K562 (cell line): Measurements from ENCODE around the gene SLC16A10. TPM values are rescaled to one million over a fixed set of nuclear protein-coding genes. Genes with fewer than 3 reads are reported as not detected.

ENCODE experiments used
- ATAC-seq: fragments of 200-7000 bp; cut with Tn5 transposase; 3 replicates; pipeline ENCODE4 v1.9.1; 2020; ENCODE audit warnings: moderate library complexity
- BruUV-seq: library from RNA; stranded (reverse); fragments of 400-500 nt; replicated peaks from 2 replicates; lab custom pipeline; 2021; lab: Mats Ljungman, UMichigan
- CTCF ChIA-PET: fragments of 300-600 bp; formaldehyde crosslinking; extraction: SDS; loops from one replicate; lab custom pipeline; 2021; ENCODE audit warnings: low intra/inter-chr PET ratio; lab: Yijun Ruan, JAX
- POLR2A ChIA-PET: fragments of 300-600, 350-650 bp; sonication (Branson Sonifier 250); formaldehyde crosslinking; extraction: SDS; loops from one replicate; lab custom pipeline; 2021; ENCODE audit warnings: antibody characterized with exemption, inconsistent platforms; lab: Yijun Ruan, JAX
- DNase-seq, 4 experiments: peaks; one replicate each; pipeline versions ENCODE4 v3.0.0 to v3.0.0-alpha.2; 2011 to 2018; ENCODE audit warnings: low spot score in 3 of 4, mixed read lengths in 3 of 4; ENCODE audit errors: extremely low read depth in 1 of 4
- FAIRE-seq: peaks from 2 replicates; lab custom pipeline; 2011; peaks lifted over from hg19 to GRCh38; lab: Jason Lieb, UNC
- H2AFZ ChIP-seq: 2 replicates; pipeline ENCODE4 v1.6.0; 2011; ENCODE audit warnings: low read depth, low read length, control low read depth, inconsistent platforms
- H3K27ac ChIP-seq: fragments of 200-600 bp; 3 replicates; pipeline ENCODE4 v1.8.0; 2011; ENCODE audit warnings: low read depth, mild to moderate bottlenecking, control low read depth, inconsistent platforms, low read length, moderate library complexity, mixed read lengths; ENCODE audit errors: extremely low read depth
- H3K27me3 ChIP-seq, 2 experiments: fragments of 300-600 bp in 1 of 2; 2 replicates in 1 of 2; 3 replicates in 1 of 2; pipeline versions ENCODE4 v1.6.0 to v1.8.0; 2011; ENCODE audit warnings: inconsistent platforms in 2 of 2, low read length in 2 of 2, mild to moderate bottlenecking in 1 of 2, mixed read lengths in 1 of 2, moderate library complexity in 1 of 2; ENCODE audit not compliant: control insufficient read depth in 2 of 2, insufficient read depth in 2 of 2
- H3K36me3 ChIP-seq: fragments of 300-600 bp; 3 replicates; pipeline ENCODE4 v1.8.0; 2011; ENCODE audit warnings: mild to moderate bottlenecking, low read length, inconsistent platforms; ENCODE audit not compliant: control insufficient read depth, insufficient read depth
- H3K4me1 ChIP-seq, 2 experiments: fragments of 200-600 bp in 1 of 2; replicated peaks in 1 of 2; 2 replicates in 1 of 2; 3 replicates in 1 of 2; pipeline versions ENCODE4 v1.5.1 to v1.8.0; 2011; ENCODE audit warnings: inconsistent platforms in 2 of 2, low read length in 2 of 2, mild to moderate bottlenecking in 1 of 2, mixed read lengths in 1 of 2, moderate library complexity in 1 of 2; ENCODE audit not compliant: control insufficient read depth in 2 of 2, insufficient read depth in 2 of 2
- H3K4me2 ChIP-seq: 2 replicates; pipeline ENCODE4 v1.6.1; 2011; ENCODE audit warnings: low read length, control low read depth, inconsistent platforms, mixed read lengths; ENCODE audit not compliant: insufficient read depth
- H3K4me3 ChIP-seq: fragments of 200-600 bp; sonication (generic), shearing (Covaris generic); 2 replicates; pipeline ENCODE4 v1.5.1; 2016; ENCODE audit warnings: control low read depth, inconsistent platforms
- H3K79me2 ChIP-seq: fragments of 200-600 bp; 3 replicates; pipeline ENCODE4 v1.8.0; 2011; ENCODE audit warnings: low read length, inconsistent platforms; ENCODE audit not compliant: control insufficient read depth, insufficient read depth
- H3K9ac ChIP-seq, 2 experiments: 2 replicates each; pipeline versions ENCODE4 v1.6.0 to v1.6.1; 2011; ENCODE audit warnings: low read depth in 2 of 2, low read length in 2 of 2, control low read depth in 1 of 2, inconsistent platforms in 1 of 2, mild to moderate bottlenecking in 1 of 2, mixed read lengths in 1 of 2; ENCODE audit not compliant: insufficient read depth in 1 of 2
- H3K9me1 ChIP-seq: one replicate; pipeline ENCODE4 v1.6.0; 2011; ENCODE audit warnings: inconsistent platforms, mild to moderate bottlenecking, low read length, moderate library complexity; ENCODE audit not compliant: control insufficient read depth, insufficient read depth
- H3K9me3 ChIP-seq: replicated peaks from 2 replicates; pipeline ENCODE4 v1.5.1; 2011; ENCODE audit warnings: low read depth, low read length, inconsistent platforms; ENCODE audit not compliant: control insufficient read depth, insufficient read depth
- H4K20me1 ChIP-seq: replicated peaks from 2 replicates; pipeline ENCODE4 v1.6.1; 2011; ENCODE audit warnings: low read length, inconsistent platforms, mixed read lengths; ENCODE audit not compliant: control insufficient read depth, insufficient read depth
- ARID1B ChIP-seq: fragments of 450-650 bp; IDR thresholded peaks from 2 replicates; pipeline ENCODE4 v1.6.1; 2016; ENCODE audit warnings: antibody characterized with exemption, mild to moderate bottlenecking, inconsistent platforms
- ATF7 ChIP-seq: fragments of 450-650 bp; IDR thresholded peaks from 2 replicates; pipeline ENCODE4 v1.7.1; 2014; ENCODE audit warnings: mild to moderate bottlenecking, moderate library complexity
- C11orf30 ChIP-seq: fragments of 450-650 bp; IDR thresholded peaks from 2 replicates; pipeline ENCODE4 v1.6.1; 2016; ENCODE audit warnings: low read depth, mild to moderate bottlenecking
- DPF2 ChIP-seq: fragments of 450-650 bp; IDR thresholded peaks from 2 replicates; pipeline ENCODE4 v1.6.1; 2016
- GATAD2A ChIP-seq: fragments of 450-650 bp; IDR thresholded peaks from 2 replicates; pipeline ENCODE4 v1.6.1; 2017
- HDAC2 ChIP-seq: fragments of 450-650 bp; IDR thresholded peaks from 2 replicates; pipeline ENCODE4 v1.6.1; 2016; ENCODE audit warnings: mild to moderate bottlenecking
- HDGF ChIP-seq: fragments of 450-650 bp; IDR thresholded peaks from 2 replicates; pipeline ENCODE4 v1.6.1; 2016
- MCM7 ChIP-seq, 2 experiments: fragments of 450-650 bp; IDR thresholded peaks; 2 replicates each; pipeline ENCODE4 v1.6.1; 2016 to 2018
- NCOA4 ChIP-seq: fragments of 450-650 bp; IDR thresholded peaks from 2 replicates; pipeline ENCODE4 v1.6.1; 2018; ENCODE audit warnings: mild to moderate bottlenecking; ENCODE audit not compliant: partially characterized antibody
- NFXL1 ChIP-seq: fragments of 450-650 bp; formaldehyde crosslinking; IDR thresholded peaks from 2 replicates; pipeline ENCODE4 v1.4.0; 2021; ENCODE audit warnings: mild to moderate bottlenecking
- NR2C1 ChIP-seq, 2 experiments: fragments of 450-650 bp; IDR thresholded peaks; 2 replicates each; pipeline ENCODE4 v1.6.1; 2017; ENCODE audit warnings: mild to moderate bottlenecking in 2 of 2, antibody characterized with exemption in 1 of 2, inconsistent platforms in 1 of 2, missing compliant biosample characterization in 1 of 2, missing genetic modification characterization in 1 of 2
- NRF1 ChIP-seq, 2 experiments: fragments of 450-650 bp; IDR thresholded peaks in 1 of 2; conservative IDR thresholded peaks in 1 of 2; 2 replicates each; pipeline ENCODE4 v1.6.1; 2014; ENCODE audit warnings: mild to moderate bottlenecking in 2 of 2
- POLR2AphosphoS5 ChIP-seq: IDR thresholded peaks from 2 replicates; pipeline ENCODE4 v1.6.1; 2011; ENCODE audit warnings: mild to moderate bottlenecking, low read depth, low read length, moderate library complexity; ENCODE audit not compliant: control insufficient read depth, insufficient read depth
- SAFB ChIP-seq: fragments of 200-400 bp; formaldehyde crosslinking; IDR thresholded peaks from 2 replicates; pipeline ENCODE4 v1.6.1; 2017; ENCODE audit warnings: low read depth, low read length, borderline replicate concordance
- SIN3A ChIP-seq, 2 experiments: fragments of 150-350 bp in 1 of 2; IDR thresholded peaks; 2 replicates each; pipeline ENCODE4 v1.6.1; 2011 to 2016; ENCODE audit warnings: borderline replicate concordance in 2 of 2, low read depth in 2 of 2, low read length in 2 of 2, mild to moderate bottlenecking in 2 of 2, moderate library complexity in 2 of 2; ENCODE audit not compliant: control insufficient read depth in 1 of 2
- SMARCC2 ChIP-seq: fragments of 450-650 bp; IDR thresholded peaks from 2 replicates; pipeline ENCODE4 v1.6.1; 2017; ENCODE audit warnings: antibody characterized with exemption, moderate library complexity, mild to moderate bottlenecking, low read depth
- SOX6 ChIP-seq: fragments of 450-650 bp; IDR thresholded peaks from 2 replicates; pipeline ENCODE4 v1.6.1; 2014; ENCODE audit warnings: mild to moderate bottlenecking
- SP2 ChIP-seq: IDR thresholded peaks from 2 replicates; pipeline ENCODE4 v1.6.1; 2011; ENCODE audit warnings: mild to moderate bottlenecking, low read depth, low read length, moderate library complexity; ENCODE audit not compliant: poor library complexity, severe bottlenecking; ENCODE audit errors: extremely low read depth
- ZNF12 ChIP-seq: sonication (generic); formaldehyde crosslinking; IDR thresholded peaks from 2 replicates; pipeline ENCODE4 v1.4.0; 2020; ENCODE audit warnings: mild to moderate bottlenecking, missing genetic modification reagents
- ZNF449 ChIP-seq: fragments of 250-450 bp; sonication (Bioruptor Pico); IDR thresholded peaks from 2 replicates; pipeline ENCODE4 v1.8.0; 2022; ENCODE audit warnings: moderate library complexity, mild to moderate bottlenecking, inconsistent platforms
- WGBS: fragments of 100-300 bp; shearing (Covaris generic); methylation state at CpG from one replicate; pipeline ENCODE4 v1.1.6; 2016; ENCODE audit warnings: low coverage, mixed read lengths; ENCODE audit not compliant: insufficient coverage; ENCODE audit errors: missing lambda C conversion rate; 5-methylcytosine and 5-hydroxymethylcytosine counted together
- in situ Hi-C: fragments of 300-500 bp; cut with MboI; formaldehyde crosslinking; loops from 4 replicates; pipeline ENCODE4 v1.15.0; 2018; ENCODE audit warnings: inconsistent platforms, mixed read lengths
- intact Hi-C: fragments of 100-400 bp; cut with micrococcal nuclease; formaldehyde crosslinking; loops from 2 replicates; pipeline ENCODE4 v1.14.2; 2022
- polyA plus RNA-seq, 8 experiments: library from polyadenylated mRNA; depleted of rRNA in 4 of 8; stranded (reverse) in 5 of 8; unstranded in 3 of 8; fragments of >200 nt; fragmentation: Nextera tagmentation in 2 of 8; fragmentation: Illumina TruSeq in 1 of 8; extraction: Ambion mirVana in 2 of 8; extraction: Trizol in 1 of 8; gene quantifications; 2 replicates each; pipeline versions ENCODE4 v1.2.1 to v1.2.3, GENCODE V29; 2011 to 2014; ENCODE audit warnings: inconsistent platforms in 1 of 8, missing spikeins in 1 of 8
- total RNA-seq, 7 experiments: library from RNA; depleted of rRNA in 6 of 7; stranded (reverse); fragments of >200 nt in 6 of 7; fragmentation: Illumina TruSeq in 2 of 7; extraction: Trizol in 2 of 7; gene quantifications; 2 replicates each; pipeline versions ENCODE4 v1.2.1 to v1.2.3, GENCODE V29; 2011 to 2021; ENCODE audit warnings: low replicate concordance in 1 of 7
- TF ChIP-seq, protein P1 (sequence below): IDR thresholded peaks from 2 replicates; pipeline ENCODE4 v1.6.1; 2012; ENCODE audit warnings: low read depth, low read length, improper control_type of control experiment, borderline replicate concordance

The SLC16A10 gene
- total and polyA plus RNA-seq, 9 of the 15 experiments (the other 6 are each of a cell fraction or from before 2014, with no cell fraction given): 0.02 to 0.54 (median 0.24) TPM; not detected in 4

DNA sequence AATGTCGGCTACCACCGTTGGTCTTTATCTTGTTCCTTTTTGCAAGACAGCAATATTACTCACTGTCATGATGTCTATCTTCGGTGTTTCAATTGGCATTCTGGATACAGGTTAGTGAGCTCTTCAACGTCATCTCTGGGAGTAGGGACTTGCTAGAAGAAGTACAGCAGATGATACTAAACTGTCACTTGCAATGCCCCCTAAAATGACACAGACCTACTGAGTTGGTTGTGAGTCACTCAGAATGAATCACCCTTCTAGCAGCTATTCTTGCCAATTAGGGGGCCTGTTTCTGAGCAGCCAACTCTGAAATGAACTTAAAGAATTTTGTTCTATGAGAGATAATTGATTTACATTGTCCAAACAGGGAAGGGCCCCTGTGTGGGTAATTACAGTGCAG lies 176.5 kb downstream of the SLC16A10 start:
- Histone ChIP-seq H3K27ac (peak overlapping the region; percentile 61; the same call in 2 of the 3 replicates), H4K20me1 (no peaks in the 10 kb centered on the region), H3K9me1 (no peaks in the 10 kb centered on the region), H3K4me3 (no peak overlapping the region), H3K27me3 (no peaks in the 10 kb centered on the region), H3K36me3 (peaks cover 43% of the 10 kb centered on the region), H3K9ac (no peak overlapping the region), H3K9me3 (no peaks in the 10 kb centered on the region), H3K79me2 (peaks cover 61% of the 10 kb centered on the region), H3K4me2 (peak overlapping the region; percentile 14; the same call in 1 of the 2 replicates), H3K4me1 (peaks cover 18 to 32% of the 10 kb centered on the region in 2 experiments; a peak in 4 of 5 replicates), H2AFZ (no peak overlapping the region)
- no TSS peak for BruUV-seq
- POLR2A ChIA-PET: interaction anchor here (0.6 to 2.6 kb wide), 3 partner anchors 12 to 16 kb away, joined by 3 to 7 read pairs (median 4); no protein-coding TSS in a partner anchor
- intact Hi-C loops: no loop called here
- ATAC-seq (no peak), DNase-seq (peak; percentile 18 to 72 (median 54)), FAIRE-seq (peak; percentile 67)
- CTCF ChIA-PET: interaction anchor here (0.6 kb wide), 1 partner anchor 378 kb away, joined by 3 read pairs; no protein-coding TSS in a partner anchor
- WGBS: 8% methylated on average over 4 of the region's 4 CpGs
- in situ Hi-C loops: loop anchor here (25.0 kb wide), 1 partner anchor 373 kb away; no protein-coding TSS in a partner anchor
- TF ChIP-seq C11orf30 (peak; percentile 88), NR2C1 (IDR thresholded peaks at IDR 0.05) (no peak), NR2C1 (tag; IDR thresholded peaks at IDR 0.05) (no peak), SMARCC2 (peak; percentile 60; the same call in 1 of the 2 replicates), NCOA4 (no peak), ATF7 (peak; percentile 36; the same call in 1 of the 2 replicates), NFXL1 (CRISPR knock-in tag) (no peak), SAFB (no peak), DPF2 (peak; percentile 84), ARID1B (peak; percentile 77), SP2 (no peak), POLR2AphosphoS5 (no peak), NRF1 (conservative IDR thresholded peaks at IDR 0.05 in 1 of 2, IDR thresholded peaks at IDR 0.05 in 1 of 2) (no peak), GATAD2A (0 out of 2 replicates have a peak, but pooled peaks have one; percentile 62), HDAC2 (no peak), HDGF (no peak), MCM7 (IDR thresholded peaks at IDR 0.05) (no peak), SIN3A (IDR thresholded peaks at IDR 0.05; ENCODE audit: borderline replicate concordance in 2 of 2, control insufficient read depth in 1 of 2, low read depth in 2 of 2, low read length in 2 of 2) (no peak), ZNF449 (CRISPR knock-in tag) (no peak), ZNF12 (CRISPR knock-in tag) (no peak), SOX6 (0 out of 2 replicates have a peak, but pooled peaks have one; percentile 19)
- TF ChIP-seq, protein P1, sequence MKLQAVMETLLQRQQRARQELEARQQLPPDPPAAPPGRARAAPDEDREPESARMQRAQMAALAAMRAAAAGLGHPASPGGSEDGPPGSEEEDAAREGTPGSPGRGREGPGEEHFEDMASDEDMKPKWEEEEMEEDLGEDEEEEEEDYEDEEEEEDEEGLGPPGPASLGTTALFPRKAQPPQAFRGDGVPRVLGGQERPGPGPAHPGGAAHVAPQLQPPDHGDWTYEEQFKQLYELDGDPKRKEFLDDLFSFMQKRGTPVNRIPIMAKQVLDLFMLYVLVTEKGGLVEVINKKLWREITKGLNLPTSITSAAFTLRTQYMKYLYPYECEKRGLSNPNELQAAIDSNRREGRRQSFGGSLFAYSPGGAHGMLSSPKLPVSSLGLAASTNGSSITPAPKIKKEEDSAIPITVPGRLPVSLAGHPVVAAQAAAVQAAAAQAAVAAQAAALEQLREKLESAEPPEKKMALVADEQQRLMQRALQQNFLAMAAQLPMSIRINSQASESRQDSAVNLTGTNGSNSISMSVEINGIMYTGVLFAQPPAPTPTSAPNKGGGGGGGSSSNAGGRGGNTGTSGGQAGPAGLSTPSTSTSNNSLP: 0 out of 2 replicates have a peak, but pooled peaks have one; percentile 13
